Measurements from ENCODE around the gene NFYA. TPM values are rescaled to one million over a fixed set of nuclear protein-coding genes. Genes with fewer than 3 reads are reported as not detected.

Gene NFYA
- total and polyA plus RNA-seq, 2 of the 13 experiments (the other 11 are each of a cell fraction or from before 2014, with no cell fraction given) = 16.0 to 22.9 TPM

DNA sequence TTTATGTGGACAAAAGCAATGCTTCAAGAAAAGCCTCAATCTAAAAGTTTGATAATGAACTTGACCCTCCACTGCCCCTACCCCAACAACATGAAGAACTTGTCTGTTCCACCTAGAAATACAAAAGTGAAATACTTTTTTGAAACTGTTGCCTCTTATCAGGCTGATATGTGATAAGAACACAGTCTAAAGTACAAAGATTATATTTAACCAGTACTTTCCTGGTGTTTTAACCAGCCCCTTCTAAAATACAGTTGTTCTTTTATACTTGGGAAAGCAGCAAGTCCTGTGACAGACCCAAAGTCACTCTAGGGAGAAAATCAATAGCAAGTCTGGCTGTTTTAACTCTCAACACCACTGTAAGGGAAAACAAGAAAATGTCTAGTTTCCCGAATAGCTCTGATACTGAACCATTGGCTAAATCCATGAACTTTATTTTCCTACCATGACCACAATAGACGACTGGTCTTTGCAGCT is 7.2 kb upstream of the NFYA start (continued):
- TF ChIP-seq, protein P1, sequence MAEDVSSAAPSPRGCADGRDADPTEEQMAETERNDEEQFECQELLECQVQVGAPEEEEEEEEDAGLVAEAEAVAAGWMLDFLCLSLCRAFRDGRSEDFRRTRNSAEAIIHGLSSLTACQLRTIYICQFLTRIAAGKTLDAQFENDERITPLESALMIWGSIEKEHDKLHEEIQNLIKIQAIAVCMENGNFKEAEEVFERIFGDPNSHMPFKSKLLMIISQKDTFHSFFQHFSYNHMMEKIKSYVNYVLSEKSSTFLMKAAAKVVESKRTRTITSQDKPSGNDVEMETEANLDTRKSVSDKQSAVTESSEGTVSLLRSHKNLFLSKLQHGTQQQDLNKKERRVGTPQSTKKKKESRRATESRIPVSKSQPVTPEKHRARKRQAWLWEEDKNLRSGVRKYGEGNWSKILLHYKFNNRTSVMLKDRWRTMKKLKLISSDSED (CRISPR knock-in tag; IDR thresholded peaks at IDR 0.05) = no peak
- peak; percentile 58; the same call in 1 of the 2 replicates for TF ChIP-seq ERF (CRISPR knock-in tag; IDR thresholded peaks at IDR 0.05)
- no peak for TF ChIP-seq ZNF770 (CRISPR knock-in tag; IDR thresholded peaks at IDR 0.05)
- TF ChIP-seq ZNF530 (CRISPR knock-in tag; IDR thresholded peaks at IDR 0.05; ENCODE audit: low read depth) = no peak
- TF ChIP-seq, protein P2, sequence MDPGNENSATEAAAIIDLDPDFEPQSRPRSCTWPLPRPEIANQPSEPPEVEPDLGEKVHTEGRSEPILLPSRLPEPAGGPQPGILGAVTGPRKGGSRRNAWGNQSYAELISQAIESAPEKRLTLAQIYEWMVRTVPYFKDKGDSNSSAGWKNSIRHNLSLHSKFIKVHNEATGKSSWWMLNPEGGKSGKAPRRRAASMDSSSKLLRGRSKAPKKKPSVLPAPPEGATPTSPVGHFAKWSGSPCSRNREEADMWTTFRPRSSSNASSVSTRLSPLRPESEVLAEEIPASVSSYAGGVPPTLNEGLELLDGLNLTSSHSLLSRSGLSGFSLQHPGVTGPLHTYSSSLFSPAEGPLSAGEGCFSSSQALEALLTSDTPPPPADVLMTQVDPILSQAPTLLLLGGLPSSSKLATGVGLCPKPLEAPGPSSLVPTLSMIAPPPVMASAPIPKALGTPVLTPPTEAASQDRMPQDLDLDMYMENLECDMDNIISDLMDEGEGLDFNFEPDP (CRISPR knock-in tag; conservative IDR thresholded peaks at IDR 0.05) = 0 out of 2 replicates have a peak, but pooled peaks have one; percentile 76
- TF ChIP-seq CERS6 (CRISPR knock-in tag; IDR thresholded peaks at IDR 0.05) = no peak
- no peak for TF ChIP-seq SIX4 (CRISPR knock-in tag; IDR thresholded peaks at IDR 0.05)
- TF ChIP-seq SKI (IDR thresholded peaks at IDR 0.05; ENCODE audit: partially characterized antibody) = peak; percentile 98
- no peak for TF ChIP-seq ZNF224 (CRISPR knock-in tag; IDR thresholded peaks at IDR 0.05)
- TF ChIP-seq ZNF543 (CRISPR knock-in tag; IDR thresholded peaks at IDR 0.05) = no peak
- TF ChIP-seq ZNF687 (CRISPR knock-in tag; IDR thresholded peaks at IDR 0.05) = no peak
- TF ChIP-seq ZNF101 (CRISPR knock-in tag; IDR thresholded peaks at IDR 0.05; ENCODE audit: borderline replicate concordance, low read depth) = no peak
- TF ChIP-seq ZNF713 (CRISPR knock-in tag; IDR thresholded peaks at IDR 0.05) = no peak
- TF ChIP-seq RFXANK (CRISPR knock-in tag; IDR thresholded peaks at IDR 0.05) = no peak
- no peak for TF ChIP-seq ZNF75D (CRISPR knock-in tag; IDR thresholded peaks at IDR 0.05; ENCODE audit: borderline replicate concordance)
- peak; percentile 85 for TF ChIP-seq SIX1 (CRISPR knock-in tag; IDR thresholded peaks at IDR 0.05; ENCODE audit: borderline replicate concordance)
- TF ChIP-seq, protein P3, sequence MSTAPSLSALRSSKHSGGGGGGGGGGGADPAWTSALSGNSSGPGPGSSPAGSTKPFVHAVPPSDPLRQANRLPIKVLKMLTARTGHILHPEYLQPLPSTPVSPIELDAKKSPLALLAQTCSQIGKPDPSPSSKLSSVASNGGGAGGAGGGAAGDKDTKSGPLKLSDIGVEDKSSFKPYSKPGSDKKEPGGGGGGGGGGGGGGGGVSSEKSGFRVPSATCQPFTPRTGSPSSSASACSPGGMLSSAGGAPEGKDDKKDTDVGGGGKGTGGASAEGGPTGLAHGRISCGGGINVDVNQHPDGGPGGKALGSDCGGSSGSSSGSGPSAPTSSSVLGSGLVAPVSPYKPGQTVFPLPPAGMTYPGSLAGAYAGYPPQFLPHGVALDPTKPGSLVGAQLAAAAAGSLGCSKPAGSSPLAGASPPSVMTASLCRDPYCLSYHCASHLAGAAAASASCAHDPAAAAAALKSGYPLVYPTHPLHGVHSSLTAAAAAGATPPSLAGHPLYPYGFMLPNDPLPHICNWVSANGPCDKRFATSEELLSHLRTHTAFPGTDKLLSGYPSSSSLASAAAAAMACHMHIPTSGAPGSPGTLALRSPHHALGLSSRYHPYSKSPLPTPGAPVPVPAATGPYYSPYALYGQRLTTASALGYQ (CRISPR knock-in tag; IDR thresholded peaks at IDR 0.05) = peak; percentile 85; the same call in 1 of the 2 replicates
